ENCODE measurements around the gene GRHL1. TPM values are rescaled to one million over a fixed set of nuclear protein-coding genes. Genes with fewer than 3 reads are reported as not detected.

GRHL1 gene, protein sequence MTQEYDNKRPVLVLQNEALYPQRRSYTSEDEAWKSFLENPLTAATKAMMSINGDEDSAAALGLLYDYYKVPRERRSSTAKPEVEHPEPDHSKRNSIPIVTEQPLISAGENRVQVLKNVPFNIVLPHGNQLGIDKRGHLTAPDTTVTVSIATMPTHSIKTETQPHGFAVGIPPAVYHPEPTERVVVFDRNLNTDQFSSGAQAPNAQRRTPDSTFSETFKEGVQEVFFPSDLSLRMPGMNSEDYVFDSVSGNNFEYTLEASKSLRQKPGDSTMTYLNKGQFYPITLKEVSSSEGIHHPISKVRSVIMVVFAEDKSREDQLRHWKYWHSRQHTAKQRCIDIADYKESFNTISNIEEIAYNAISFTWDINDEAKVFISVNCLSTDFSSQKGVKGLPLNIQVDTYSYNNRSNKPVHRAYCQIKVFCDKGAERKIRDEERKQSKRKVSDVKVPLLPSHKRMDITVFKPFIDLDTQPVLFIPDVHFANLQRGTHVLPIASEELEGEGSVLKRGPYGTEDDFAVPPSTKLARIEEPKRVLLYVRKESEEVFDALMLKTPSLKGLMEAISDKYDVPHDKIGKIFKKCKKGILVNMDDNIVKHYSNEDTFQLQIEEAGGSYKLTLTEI
- polyA plus RNA-seq, result 3.0 TPM
- long read RNA-seq, donor 1, result 0 reads
- long read RNA-seq, donor 2, result 0 reads
- long read RNA-seq, donor 3, result 0 reads
- long read RNA-seq, donor 4, result 0 reads
- long read RNA-seq, donor 5, result 0 reads
- long read RNA-seq, donor 6, result 0 reads
- long read RNA-seq, donor 7, result 0 reads
- long read RNA-seq, donor 8, result 0 reads
- long read RNA-seq, donor 9, result 0 reads
- long read RNA-seq, donor 10, result 0 reads
- long read RNA-seq, donor 11, result 0 reads

DNA sequence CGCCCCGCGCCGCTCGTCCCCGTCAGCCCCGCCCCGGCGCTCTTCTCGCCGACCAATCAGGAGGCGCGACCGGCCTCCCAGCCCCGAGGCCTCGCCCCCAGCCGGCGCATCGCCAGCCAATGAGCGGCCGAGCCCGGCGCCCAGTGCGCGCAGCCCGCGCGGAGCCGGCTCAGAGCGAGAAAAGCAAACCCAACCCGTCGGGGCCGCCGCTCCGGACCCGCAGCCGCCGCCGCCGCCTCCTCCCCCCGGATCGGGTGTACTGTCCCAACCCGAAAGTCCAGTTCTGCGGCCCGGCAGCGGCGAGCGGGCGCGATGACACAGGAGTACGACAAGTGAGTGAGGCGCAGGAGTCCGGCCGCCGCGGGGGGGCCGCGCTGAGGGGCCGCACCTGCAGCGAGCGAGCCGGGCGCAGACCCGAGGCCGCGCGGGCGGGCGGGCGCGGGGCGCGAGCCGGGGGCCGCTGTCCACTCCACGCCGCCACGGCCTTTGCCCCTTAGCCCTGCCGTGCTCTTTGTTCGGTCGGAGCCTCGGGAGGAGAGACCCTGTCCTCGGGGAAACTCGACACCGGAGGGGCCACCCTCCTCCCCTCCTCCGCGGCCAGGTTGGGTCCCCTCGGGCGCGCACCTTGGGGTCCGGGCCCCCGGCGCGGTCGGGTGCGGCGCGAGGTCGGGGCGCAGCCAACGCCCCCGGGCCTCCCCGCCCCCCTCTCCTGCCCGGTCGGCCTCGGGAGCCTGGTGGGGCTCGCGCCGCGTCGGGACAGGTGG lies at the start of gene GRHL1:
Gene GRHL1 (plus strand): TSS at position 172 of the 764 bp plus-strand sequence. CDS start 141 bp downstream, at position 313.
- Histone ChIP-seq H3K27ac (ENCODE audit: low read length) (no peak within 1 kb of the TSS), H3K4me3 (ENCODE audit: low read length) (peak within 1 kb of the TSS; percentile 64), H3K4me1 (ENCODE audit: control insufficient read depth, insufficient read depth, low read length) (no peaks in the 10 kb centered on the region), H3K36me3 (ENCODE audit: control insufficient read depth, insufficient read depth, low read length) (no peaks in the 10 kb centered on the region), H3K9me3 (ENCODE audit: control insufficient read depth, low read depth, low read length) (no peaks in the 10 kb centered on the region), H3K27me3 (ENCODE audit: control insufficient read depth, insufficient read depth, low read length) (peaks cover 11% of the 10 kb centered on the region)
- DNase-seq, result peak; percentile 91 to 94
- WGBS (ENCODE audit: insufficient coverage, low lambda C conversion rate), result no CpG with 5 or more reads among the region's 111 CpGs

DNA sequence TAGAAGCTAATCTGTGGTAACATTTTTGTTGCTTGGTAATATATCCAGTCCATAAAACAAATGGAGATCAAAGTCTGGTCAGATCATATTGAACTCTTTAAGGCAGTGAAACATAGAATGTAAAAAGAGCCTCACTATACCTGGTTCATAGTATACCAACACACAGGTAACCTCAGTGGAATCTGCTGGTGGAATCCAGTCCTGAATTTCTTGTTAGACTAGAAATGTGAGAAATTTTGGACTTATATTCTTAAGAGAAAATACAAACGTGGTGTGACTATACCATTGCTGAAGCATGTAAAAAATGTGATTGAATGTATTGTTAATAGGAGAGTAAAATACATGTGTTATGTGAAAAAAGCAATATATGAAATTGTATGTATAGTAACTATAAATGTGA lies 46.1 kb upstream of the GRHL1 start:
- no peaks in the 10 kb centered on the region for H3K27me3 ChIP-seq (ENCODE audit: control insufficient read depth, insufficient read depth, low read length)
- no peak overlapping the region for H3K27ac ChIP-seq (ENCODE audit: low read length)
- H3K9me3 ChIP-seq (ENCODE audit: control insufficient read depth, low read depth, low read length), result no peaks in the 10 kb centered on the region
- 50% methylated on average over 1 of the region's 1 CpG for WGBS (ENCODE audit: insufficient coverage, low lambda C conversion rate)
- peak in 1 of 2 donors; percentile 37 for DNase-seq
- no peaks in the 10 kb centered on the region for H3K4me1 ChIP-seq (ENCODE audit: control insufficient read depth, insufficient read depth, low read length)
- H3K36me3 ChIP-seq (ENCODE audit: control insufficient read depth, insufficient read depth, low read length), result peaks cover 4% of the 10 kb centered on the region
- H3K4me3 ChIP-seq (ENCODE audit: low read length), result no peak overlapping the region

GRCh38 chr2:9907402-9907801 lies 44.1 kb upstream of the GRHL1 start:
- WGBS (ENCODE audit: insufficient coverage, low lambda C conversion rate), result no CpG with 5 or more reads among the region's 7 CpGs
- Histone ChIP-seq H3K27ac (ENCODE audit: low read length) (no peak overlapping the region), H3K27me3 (ENCODE audit: control insufficient read depth, insufficient read depth, low read length) (no peaks in the 10 kb centered on the region), H3K9me3 (ENCODE audit: control insufficient read depth, low read depth, low read length) (no peaks in the 10 kb centered on the region), H3K4me3 (ENCODE audit: low read length) (no peak overlapping the region), H3K4me1 (ENCODE audit: control insufficient read depth, insufficient read depth, low read length) (no peaks in the 10 kb centered on the region), H3K36me3 (ENCODE audit: control insufficient read depth, insufficient read depth, low read length) (peaks cover 7% of the 10 kb centered on the region)
- DNase-seq, result no peak

DNA sequence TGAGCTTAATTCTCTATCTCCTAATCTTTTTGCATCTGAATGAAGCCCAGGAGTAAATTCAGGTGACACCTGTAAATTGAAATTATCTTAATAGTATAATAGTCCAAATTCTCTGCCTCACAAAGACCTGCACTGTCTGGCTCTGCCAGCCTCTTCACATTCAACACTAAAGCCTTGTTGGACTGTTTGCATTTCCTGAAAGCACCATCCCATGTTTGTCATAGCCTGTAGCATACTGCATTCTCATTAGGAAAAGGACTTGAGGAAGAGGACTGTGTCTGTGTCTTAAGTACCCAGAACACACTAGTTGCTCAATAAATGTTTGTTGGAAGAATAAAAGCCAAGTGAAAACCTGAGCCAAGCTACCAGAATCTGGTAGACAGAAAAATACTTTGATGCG lies 42.9 kb upstream of the GRHL1 start:
- H3K9me3 ChIP-seq (ENCODE audit: control insufficient read depth, low read depth, low read length), result no peaks in the 10 kb centered on the region
- DNase-seq, result no peak
- no peak overlapping the region for H3K4me3 ChIP-seq (ENCODE audit: low read length)
- peaks cover 9% of the 10 kb centered on the region for H3K36me3 ChIP-seq (ENCODE audit: control insufficient read depth, insufficient read depth, low read length)
- H3K27ac ChIP-seq (ENCODE audit: low read length), result no peak overlapping the region
- no peaks in the 10 kb centered on the region for H3K27me3 ChIP-seq (ENCODE audit: control insufficient read depth, insufficient read depth, low read length)
- no peaks in the 10 kb centered on the region for H3K4me1 ChIP-seq (ENCODE audit: control insufficient read depth, insufficient read depth, low read length)
- WGBS (ENCODE audit: insufficient coverage, low lambda C conversion rate), result 100% methylated on average over 1 of the region's 1 CpG

GRCh38 chr2:9909106-9909505 lies 42.4 kb upstream of the GRHL1 start:
- 100% methylated on average over 2 of the region's 2 CpGs for WGBS (ENCODE audit: insufficient coverage, low lambda C conversion rate)

DNA sequence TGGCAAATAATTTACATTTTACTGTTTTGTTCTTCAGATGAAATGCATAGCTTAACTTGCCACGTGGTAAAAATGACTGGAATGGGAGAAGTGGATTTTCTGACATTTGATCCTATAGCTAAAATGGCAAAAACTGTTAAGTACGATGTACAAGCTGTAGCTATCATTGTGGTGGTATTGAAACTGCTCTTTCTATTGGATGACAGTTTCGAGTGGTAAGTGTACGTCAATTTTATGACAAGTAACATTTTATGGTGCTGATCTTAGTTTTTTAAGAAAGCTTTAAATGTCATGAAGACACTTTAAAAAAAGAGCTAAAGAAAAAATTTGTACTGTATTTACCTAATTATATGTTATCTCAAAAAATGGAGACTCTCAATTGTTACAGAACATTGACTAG lies 40.8 kb upstream of the GRHL1 start:
- no peak overlapping the region for H3K27ac ChIP-seq (ENCODE audit: low read length)
- 94% methylated on average over 2 of the region's 4 CpGs for WGBS (ENCODE audit: insufficient coverage, low lambda C conversion rate)
- H3K4me3 ChIP-seq (ENCODE audit: low read length), result no peak overlapping the region
- peaks cover 18% of the 10 kb centered on the region for H3K36me3 ChIP-seq (ENCODE audit: control insufficient read depth, insufficient read depth, low read length)
- H3K9me3 ChIP-seq (ENCODE audit: control insufficient read depth, low read depth, low read length), result no peaks in the 10 kb centered on the region
- no peak for DNase-seq
- no peaks in the 10 kb centered on the region for H3K27me3 ChIP-seq (ENCODE audit: control insufficient read depth, insufficient read depth, low read length)
- no peaks in the 10 kb centered on the region for H3K4me1 ChIP-seq (ENCODE audit: control insufficient read depth, insufficient read depth, low read length)

More at GRCh38 chr2:9909106-9909505, 42.4 kb upstream of the GRHL1 start:
- peaks cover 12% of the 10 kb centered on the region for H3K36me3 ChIP-seq (ENCODE audit: control insufficient read depth, insufficient read depth, low read length)
- no peaks in the 10 kb centered on the region for H3K9me3 ChIP-seq (ENCODE audit: control insufficient read depth, low read depth, low read length)
- H3K4me1 ChIP-seq (ENCODE audit: control insufficient read depth, insufficient read depth, low read length), result no peaks in the 10 kb centered on the region
- H3K27me3 ChIP-seq (ENCODE audit: control insufficient read depth, insufficient read depth, low read length), result no peaks in the 10 kb centered on the region
- no peak overlapping the region for H3K27ac ChIP-seq (ENCODE audit: low read length)
- no peak for DNase-seq
- H3K4me3 ChIP-seq (ENCODE audit: low read length), result no peak overlapping the region

- Histone ChIP-seq H3K4me3 (ENCODE audit: low read length) (no peak overlapping the region), H3K27ac (ENCODE audit: low read length) (no peak overlapping the region), H3K4me1 (ENCODE audit: control insufficient read depth, insufficient read depth, low read length) (no peaks in the 10 kb centered on the region), H3K27me3 (ENCODE audit: control insufficient read depth, insufficient read depth, low read length) (no peaks in the 10 kb centered on the region), H3K9me3 (ENCODE audit: control insufficient read depth, low read depth, low read length) (no peaks in the 10 kb centered on the region), H3K36me3 (ENCODE audit: control insufficient read depth, insufficient read depth, low read length) (peaks cover 14% of the 10 kb centered on the region)
- 40% methylated on average over 1 of the region's 4 CpGs for WGBS (ENCODE audit: insufficient coverage, low lambda C conversion rate)
- DNase-seq, result peak in 1 of 2 donors; percentile 46
Measured at GRCh38 chr2:9912468-9912867, 39.0 kb upstream of the GRHL1 start.

DNA sequence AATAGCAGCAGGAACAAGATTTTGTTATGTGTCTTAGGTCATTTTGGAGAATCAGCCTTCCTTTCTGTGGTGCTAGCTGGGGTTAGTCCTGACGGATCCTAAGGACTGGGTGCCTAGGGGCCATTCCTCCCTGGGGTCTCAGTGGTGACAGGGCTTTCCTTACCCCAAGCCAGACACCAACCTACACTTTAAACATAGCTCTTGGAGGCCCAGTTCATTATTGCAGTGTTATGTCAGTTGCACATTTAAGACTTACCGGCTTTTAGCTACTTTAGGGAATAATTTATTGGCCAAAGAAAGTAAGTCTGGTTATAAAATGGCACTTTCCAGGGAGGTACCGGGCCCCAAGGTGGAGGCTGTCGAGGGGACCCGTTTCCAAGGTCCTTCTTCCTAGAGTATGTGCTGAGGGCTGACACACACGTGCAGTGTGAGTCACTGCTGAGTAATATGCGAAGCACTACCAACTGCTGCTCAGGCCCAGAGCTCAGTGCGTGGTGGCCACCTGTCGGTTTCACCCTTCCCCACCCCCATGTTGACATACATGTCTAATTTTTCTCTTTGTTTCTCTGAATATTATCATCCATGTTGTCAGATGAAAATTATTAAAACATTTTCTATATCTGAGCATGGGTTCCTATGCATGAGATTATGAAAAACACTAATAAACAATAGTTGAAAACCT lies 37.0 kb upstream of the GRHL1 start:
- peak; percentile 14 to 34 for DNase-seq
- Histone ChIP-seq H3K36me3 (ENCODE audit: control insufficient read depth, insufficient read depth, low read length) (peaks cover 19% of the 10 kb centered on the region), H3K4me1 (ENCODE audit: control insufficient read depth, insufficient read depth, low read length) (no peaks in the 10 kb centered on the region), H3K27me3 (ENCODE audit: control insufficient read depth, insufficient read depth, low read length) (no peaks in the 10 kb centered on the region), H3K9me3 (ENCODE audit: control insufficient read depth, low read depth, low read length) (no peaks in the 10 kb centered on the region), H3K4me3 (ENCODE audit: low read length) (no peak overlapping the region), H3K27ac (ENCODE audit: low read length) (no peak overlapping the region)
- no CpG with 5 or more reads among the region's 9 CpGs for WGBS (ENCODE audit: insufficient coverage, low lambda C conversion rate)

DNA sequence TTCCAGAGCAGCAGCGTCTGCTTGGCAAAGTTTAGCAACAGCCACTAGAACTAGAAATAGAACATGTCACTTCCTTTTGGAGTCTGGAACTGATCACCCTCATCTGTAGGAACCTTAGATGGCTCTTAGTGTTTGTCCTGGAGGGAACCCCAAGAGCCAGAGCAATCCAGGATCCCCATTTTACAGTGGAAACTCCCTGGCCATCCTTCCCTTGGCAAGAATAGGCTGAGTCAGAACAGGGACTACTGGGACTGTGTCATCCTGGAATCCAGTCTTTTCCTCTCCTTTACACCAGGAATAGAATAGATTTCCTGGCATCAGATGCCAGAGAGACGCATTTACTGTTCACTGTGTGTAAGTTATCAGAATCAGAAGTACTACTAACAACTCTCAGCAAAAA lies 33.2 kb upstream of the GRHL1 start:
- Histone ChIP-seq H3K4me1 (ENCODE audit: control insufficient read depth, insufficient read depth, low read length) (no peaks in the 10 kb centered on the region), H3K36me3 (ENCODE audit: control insufficient read depth, insufficient read depth, low read length) (peaks cover 24% of the 10 kb centered on the region), H3K27ac (ENCODE audit: low read length) (no peak overlapping the region), H3K4me3 (ENCODE audit: low read length) (no peak overlapping the region), H3K27me3 (ENCODE audit: control insufficient read depth, insufficient read depth, low read length) (no peaks in the 10 kb centered on the region), H3K9me3 (ENCODE audit: control insufficient read depth, low read depth, low read length) (no peaks in the 10 kb centered on the region)
- no peak for DNase-seq
- no CpG with 5 or more reads among the region's 2 CpGs for WGBS (ENCODE audit: insufficient coverage, low lambda C conversion rate)
